ENCODE results near the gene TMEM82. TPM values are rescaled to one million over a fixed set of nuclear protein-coding genes. Genes with fewer than 3 reads are reported as not detected.
A peak's percentile ranks its signal among the peaks of the same experiment; 100 is the strongest.

The TMEM82 gene
- total and polyA plus RNA-seq, 9 of the 15 experiments (the other 6 are each of a cell fraction or from before 2014, with no cell fraction given), result not detected

- Histone ChIP-seq H3K36me3 (ENCODE audit: control insufficient read depth, insufficient read depth, low read length) (no peaks in the 10 kb centered on the region), H3K27ac (ENCODE audit: extremely low read depth, low read depth, low read length) (no peak overlapping the region), H3K79me2 (ENCODE audit: control insufficient read depth, insufficient read depth, low read length) (no peaks in the 10 kb centered on the region), H4K20me1 (replicated peaks; ENCODE audit: control insufficient read depth, insufficient read depth, low read length) (peaks cover 9% of the 10 kb centered on the region), H3K4me1 (replicated peaks in 1 of 2; ENCODE audit: control insufficient read depth in 2 of 2, insufficient read depth in 2 of 2, low read length in 2 of 2) (peaks cover 2 to 30% of the 10 kb centered on the region in 2 experiments; a peak in 2 of 5 replicates), H3K9me3 (replicated peaks; ENCODE audit: control insufficient read depth, insufficient read depth, low read depth, low read length) (no peaks in the 10 kb centered on the region), H3K4me3 (no peak overlapping the region), H3K9ac (ENCODE audit: insufficient read depth in 1 of 2, low read depth in 2 of 2, low read length in 2 of 2) (no peak overlapping the region; a peak in 1 of 4 replicates), H3K9me1 (ENCODE audit: control insufficient read depth, insufficient read depth, low read length) (no peaks in the 10 kb centered on the region), H2AFZ (ENCODE audit: low read depth, low read length) (no peak overlapping the region), H3K4me2 (ENCODE audit: insufficient read depth, low read length) (no peak overlapping the region), H3K27me3 (ENCODE audit: control insufficient read depth in 2 of 2, insufficient read depth in 2 of 2, low read length in 2 of 2) (peaks cover 22 to 44% of the 10 kb centered on the region in 2 experiments; a peak in 4 of 5 replicates)
- intact Hi-C loops (cut with micrococcal nuclease) (no loop called here), in situ Hi-C loops (cut with MboI) (no loop called here)
- peak; percentile 43; the same call in 2 of the 3 replicates for ATAC-seq
- POLR2A ChIA-PET, result interaction anchor here (1.4 kb wide), 1 partner anchor 9 kb away, joined by 6 read pairs; no protein-coding TSS in a partner anchor
- no peak for DNase-seq (ENCODE audit: extremely low read depth in 1 of 4, low spot score in 3 of 4)
- CTCF ChIA-PET (ENCODE audit: low intra/inter-chr PET ratio), result no interaction called here
- BruUV-seq (replicated peaks), result no TSS peak
- FAIRE-seq, result no peak
- WGBS (ENCODE audit: insufficient coverage, low coverage, missing lambda C conversion rate), result 4% methylated on average over 4 of the region's 4 CpGs
- TF ChIP-seq TRIM25 (IDR thresholded peaks at IDR 0.05; ENCODE audit: borderline replicate concordance) (no peak), POLR2A (conservative IDR thresholded peaks at IDR 0.05) (no peak), CHD1 (IDR thresholded peaks at IDR 0.05; ENCODE audit: low read length) (no peak), BHLHE40 (IDR thresholded peaks at IDR 0.05; ENCODE audit: low read length) (no peak), RERE (CRISPR knock-in tag; IDR thresholded peaks at IDR 0.05; ENCODE audit: borderline replicate concordance) (no peak), GABPB1 (CRISPR knock-in tag; IDR thresholded peaks at IDR 0.05) (no peak), TFAP4 (CRISPR knock-in tag; IDR thresholded peaks at IDR 0.05; ENCODE audit: borderline replicate concordance) (peak; percentile 53; the same call in 1 of the 2 replicates), ZNF644 (tag; IDR thresholded peaks at IDR 0.05; ENCODE audit: low read depth) (no peak), ZNF41 (CRISPR knock-in tag; conservative IDR thresholded peaks at IDR 0.05) (no peak), MAFF (IDR thresholded peaks at IDR 0.05; ENCODE audit: low read length) (no peak), NR2C1 (IDR thresholded peaks at IDR 0.05) (peak; percentile 44), NR2C1 (tag; IDR thresholded peaks at IDR 0.05) (peak; percentile 57; the same call in 1 of the 2 replicates), PRPF4 (IDR thresholded peaks at IDR 0.05; ENCODE audit: insufficient read depth, low read depth, low read length, poor library complexity, severe bottlenecking) (no peak), PHF21A (IDR thresholded peaks at IDR 0.05; ENCODE audit: borderline replicate concordance, low read depth) (no peak), MEIS2 (IDR thresholded peaks at IDR 0.05; ENCODE audit: partially characterized antibody) (no peak), ARHGAP35 (IDR thresholded peaks at IDR 0.05; ENCODE audit: partially characterized antibody) (no peak)
Measured at GRCh38 chr1:15755646-15756040, 13.3 kb downstream of the TMEM82 start.
